GM10248 (cell line): ENCODE data around the gene SZT2.
"Not testable (repeated sequence)": the region's sequence is repeated elsewhere in the genome, so short reads cannot be mapped to it uniquely, and the experiment has no call there.

Source experiments
- CTCF ChIA-PET: fragments of 300-600 bp; sonication (Branson Sonifier 250); formaldehyde crosslinking; extraction: SDS; loops from one replicate; lab custom pipeline; 2021; ENCODE audit warnings: antibody characterized with exemption; lab: Yijun Ruan, JAX
- POLR2A ChIA-PET: fragments of 350-650 bp; sonication (Branson Sonifier 250); formaldehyde crosslinking; extraction: SDS; loops from one replicate; lab custom pipeline; 2020; ENCODE audit warnings: antibody characterized with exemption; lab: Yijun Ruan, JAX
- DNase-seq: peaks from one replicate; pipeline ENCODE4 v3.0.0; 2012; ENCODE audit errors: extremely low spot score
- CTCF ChIP-seq: IDR thresholded peaks from 2 replicates; pipeline ENCODE4 v1.5.1; 2012; ENCODE audit warnings: mild to moderate bottlenecking, low read depth; ENCODE audit errors: extremely low read depth, missing control alignments, control extremely low read depth

SZT2 gene

GRCh38 chr1:43395523-43395922 lies 5.8 kb downstream of the SZT2 start:
- ChIA-PET CTCF (interaction anchor here (1.1 to 1.5 kb wide), 3 partner anchors 9 to 169 kb away, joined by 3 read pairs; no protein-coding TSS in a partner anchor), POLR2A (no interaction called here)
- TF ChIP-seq CTCF = no peak
- no peak for DNase-seq

- TF ChIP-seq CTCF = no peak
- POLR2A ChIA-PET = no interaction called here
- CTCF ChIA-PET = no interaction called here
- DNase-seq = no peak
These were observed 6.4 kb downstream of the SZT2 start for GRCh38 chr1:43396059-43396458.

GRCh38 chr1:43398227-43398626 lies 8.5 kb downstream of the SZT2 start:
- no peak for DNase-seq
- ChIA-PET CTCF (interaction anchor here (1.2 kb wide), 1 partner anchor 69 kb away, joined by 3 read pairs; no protein-coding TSS in a partner anchor), POLR2A (no interaction called here)

GRCh38 chr1:43400441-43400840 lies 10.7 kb downstream of the SZT2 start:
- CTCF ChIA-PET = interaction anchor here (1.1 to 2.4 kb wide), 2 partner anchors 170 to 174 kb away, joined by 3 to 6 read pairs; no protein-coding TSS in a partner anchor
- POLR2A ChIA-PET, DNase-seq: not testable (repeated sequence)

More at GRCh38 chr1:43398227-43398626, 8.5 kb downstream of the SZT2 start:
- TF ChIP-seq CTCF = no peak

GRCh38 chr1:43402089-43402865 lies 12.6 kb downstream of the SZT2 start:
- CTCF ChIA-PET = no interaction called here
- POLR2A ChIA-PET = no interaction called here
- no peak for DNase-seq
- no peak for TF ChIP-seq CTCF

- ChIA-PET POLR2A (no interaction called here), CTCF (interaction anchor here (0.7 to 1.5 kb wide), 2 partner anchors 10 to 14 kb away, joined by 3 to 4 read pairs; partner anchors contain the start of genes MED8 and SZT2)
- DNase-seq = no peak
- no peak for TF ChIP-seq CTCF
These were observed 14.7 kb downstream of the SZT2 start for GRCh38 chr1:43404353-43404752.
